ENCODE data around the gene EHMT2. TPM values are rescaled to one million over a fixed set of nuclear protein-coding genes. Genes with fewer than 3 reads are reported as not detected.

EHMT2 gene
- total and polyA plus RNA-seq, 2 of the 13 experiments (the other 11 are each of a cell fraction or from before 2014, with no cell fraction given), result 55.2 to 69.2 TPM

DNA sequence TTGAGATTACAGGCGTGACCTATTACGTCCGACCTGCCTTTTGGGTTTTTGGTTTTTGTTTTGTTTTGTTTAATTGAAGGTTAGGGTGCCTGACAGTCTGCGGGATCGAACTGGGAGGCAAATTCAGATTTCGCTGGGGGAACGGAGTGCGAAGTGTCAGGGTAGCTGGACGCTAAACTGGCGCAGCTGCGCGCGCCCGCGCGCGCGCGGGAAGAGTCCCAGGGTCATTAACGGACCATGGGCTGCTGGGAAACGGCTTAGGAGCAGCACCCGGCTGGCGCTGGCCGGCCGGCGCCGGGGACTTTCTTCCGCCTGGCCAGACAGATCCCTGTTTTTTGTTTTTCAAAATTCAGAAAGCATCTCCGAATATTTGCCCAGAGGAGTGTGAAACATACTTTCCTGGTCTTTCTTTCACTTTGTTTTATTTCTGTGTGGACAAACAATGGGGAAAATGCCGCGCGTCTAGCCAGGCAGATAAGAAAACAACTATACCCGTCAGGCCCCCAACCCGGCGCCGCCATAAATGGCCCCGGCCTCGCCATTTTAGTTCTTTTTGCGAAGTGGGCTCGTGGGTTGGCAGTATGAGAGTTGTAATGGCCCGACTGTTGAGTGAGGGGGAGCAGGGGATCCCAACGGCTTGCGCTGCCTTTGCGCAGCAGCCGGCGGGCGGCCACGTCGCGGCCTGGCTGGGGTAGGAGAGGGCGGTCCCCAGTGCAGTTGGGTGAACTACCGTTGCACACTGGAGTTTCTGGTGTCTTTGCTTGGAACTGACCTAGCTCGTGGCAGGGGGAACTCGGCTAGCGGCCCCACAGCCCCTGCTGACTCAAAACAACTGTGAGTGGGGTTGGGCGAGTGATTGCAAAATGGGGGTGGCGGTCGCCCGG is 62.9 kb downstream of the EHMT2 start (continued):
- TF ChIP-seq, protein P1, sequence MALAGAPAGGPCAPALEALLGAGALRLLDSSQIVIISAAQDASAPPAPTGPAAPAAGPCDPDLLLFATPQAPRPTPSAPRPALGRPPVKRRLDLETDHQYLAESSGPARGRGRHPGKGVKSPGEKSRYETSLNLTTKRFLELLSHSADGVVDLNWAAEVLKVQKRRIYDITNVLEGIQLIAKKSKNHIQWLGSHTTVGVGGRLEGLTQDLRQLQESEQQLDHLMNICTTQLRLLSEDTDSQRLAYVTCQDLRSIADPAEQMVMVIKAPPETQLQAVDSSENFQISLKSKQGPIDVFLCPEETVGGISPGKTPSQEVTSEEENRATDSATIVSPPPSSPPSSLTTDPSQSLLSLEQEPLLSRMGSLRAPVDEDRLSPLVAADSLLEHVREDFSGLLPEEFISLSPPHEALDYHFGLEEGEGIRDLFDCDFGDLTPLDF (CRISPR knock-in tag; IDR thresholded peaks at IDR 0.05), result peak; percentile 100
- 0 out of 2 replicates have a peak, but pooled peaks have one; percentile 88 for TF ChIP-seq ZSCAN21 (CRISPR knock-in tag; IDR thresholded peaks at IDR 0.05; ENCODE audit: borderline replicate concordance)
- peak; percentile 91; the same call in 1 of the 2 replicates for TF ChIP-seq ZNF678 (CRISPR knock-in tag; IDR thresholded peaks at IDR 0.05)
- peak; percentile 60; the same call in 1 of the 2 replicates for TF ChIP-seq IRX3 (CRISPR knock-in tag; IDR thresholded peaks at IDR 0.05; ENCODE audit: borderline replicate concordance, low read depth)
- TF ChIP-seq ASH2L (IDR thresholded peaks at IDR 0.05; ENCODE audit: insufficient read length, low read depth, low read length), result peak; percentile 95
- TF ChIP-seq ZBTB8A (CRISPR knock-in tag; IDR thresholded peaks at IDR 0.05; ENCODE audit: borderline replicate concordance, low read depth), result no peak
- TF ChIP-seq ZC3H13 (CRISPR knock-in tag; IDR thresholded peaks at IDR 0.05), result peak; percentile 80
- TF ChIP-seq ZUFSP (CRISPR knock-in tag; IDR thresholded peaks at IDR 0.05; ENCODE audit: borderline replicate concordance), result 0 out of 2 replicates have a peak, but pooled peaks have one; percentile 63
- TF ChIP-seq ZNF879 (CRISPR knock-in tag; IDR thresholded peaks at IDR 0.05), result peak; percentile 64; the same call in 1 of the 2 replicates
- TF ChIP-seq TARDBP (CRISPR knock-in tag; IDR thresholded peaks at IDR 0.05), result peak; percentile 85
- no peak for TF ChIP-seq PAWR (CRISPR knock-in tag; IDR thresholded peaks at IDR 0.05; ENCODE audit: borderline replicate concordance)
- peak; percentile 93 for TF ChIP-seq MED13 (CRISPR knock-in tag; IDR thresholded peaks at IDR 0.05)
- TF ChIP-seq ZNF816 (CRISPR knock-in tag; IDR thresholded peaks at IDR 0.05; ENCODE audit: borderline replicate concordance), result no peak; the same call in 1 of the 2 replicates
- TF ChIP-seq ZNF740 (CRISPR knock-in tag; IDR thresholded peaks at IDR 0.05), result peak; percentile 95
- TF ChIP-seq ZNF530 (CRISPR knock-in tag; IDR thresholded peaks at IDR 0.05; ENCODE audit: low read depth), result peak; percentile 32; the same call in 1 of the 2 replicates
- no peak for TF ChIP-seq ZNF101 (CRISPR knock-in tag; IDR thresholded peaks at IDR 0.05; ENCODE audit: borderline replicate concordance, low read depth)
- TF ChIP-seq ZNF607 (CRISPR knock-in tag; IDR thresholded peaks at IDR 0.05; ENCODE audit: borderline replicate concordance), result peak; percentile 49; the same call in 1 of the 2 replicates
- TF ChIP-seq SMARCE1 (IDR thresholded peaks at IDR 0.05; ENCODE audit: borderline replicate concordance), result no peak
- 0 out of 2 replicates have a peak, but pooled peaks have one; percentile 57 for TF ChIP-seq RELA (CRISPR knock-in tag; IDR thresholded peaks at IDR 0.05)
- peak; percentile 79 for TF ChIP-seq UBTF (CRISPR knock-in tag; IDR thresholded peaks at IDR 0.05)
- TF ChIP-seq TFDP2 (CRISPR knock-in tag; IDR thresholded peaks at IDR 0.05), result peak; percentile 98

Data from HepG2 (cell line).